NOMO-1 treated with dmso at 0.1 percent for 144 hours (cell line): ENCODE data around the gene CST11.

Experiments used
- DNase-seq: peaks from one replicate; lab custom pipeline; 2025; ENCODE audit not compliant: unreplicated experiment; lab: John Stamatoyannopoulos, UW

Gene CST11

GRCh38 chr20:23454816-23455215, 2.1 kb upstream of the CST11 start:
- no peak for DNase-seq

DNA sequence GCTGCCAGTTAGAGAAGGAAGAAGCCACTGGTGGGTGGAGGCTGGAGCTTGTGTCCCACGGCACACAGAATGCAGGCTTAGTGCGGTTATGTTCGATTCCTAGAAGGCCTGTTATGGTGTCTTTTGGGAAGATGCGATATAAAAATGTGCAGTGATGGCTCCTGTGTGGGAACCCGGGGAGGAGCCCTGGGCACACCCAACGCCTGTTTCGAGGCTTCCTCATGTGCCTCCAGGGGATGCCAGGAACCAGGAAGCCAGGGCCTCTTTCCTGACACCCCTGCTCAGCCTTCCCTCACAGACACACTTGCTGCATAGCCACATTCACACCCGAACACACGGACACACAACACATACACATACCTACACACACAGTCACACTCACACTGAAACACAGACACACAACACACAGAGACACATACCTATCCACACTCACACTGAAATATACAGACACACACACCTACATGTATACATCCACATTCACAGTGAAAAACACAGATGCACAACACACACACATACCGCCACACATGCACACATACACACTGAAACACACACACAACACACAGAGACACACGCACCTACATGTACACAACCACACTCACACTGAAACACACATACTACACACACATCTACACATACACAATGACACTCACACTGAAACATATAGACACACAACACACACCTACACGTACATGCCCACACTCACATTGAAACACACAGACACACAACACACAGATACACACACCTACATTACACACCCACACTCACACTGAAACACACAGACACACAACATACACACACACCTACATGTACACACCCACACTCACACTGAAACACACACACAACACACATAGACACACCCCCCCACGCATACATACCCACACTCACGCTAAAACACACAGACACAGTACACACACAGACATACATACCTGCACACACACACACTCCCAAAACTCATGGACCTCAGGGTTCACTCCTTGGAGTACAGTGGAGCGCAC, 1.2 kb upstream of the CST11 start:
- no peak for DNase-seq

DNA sequence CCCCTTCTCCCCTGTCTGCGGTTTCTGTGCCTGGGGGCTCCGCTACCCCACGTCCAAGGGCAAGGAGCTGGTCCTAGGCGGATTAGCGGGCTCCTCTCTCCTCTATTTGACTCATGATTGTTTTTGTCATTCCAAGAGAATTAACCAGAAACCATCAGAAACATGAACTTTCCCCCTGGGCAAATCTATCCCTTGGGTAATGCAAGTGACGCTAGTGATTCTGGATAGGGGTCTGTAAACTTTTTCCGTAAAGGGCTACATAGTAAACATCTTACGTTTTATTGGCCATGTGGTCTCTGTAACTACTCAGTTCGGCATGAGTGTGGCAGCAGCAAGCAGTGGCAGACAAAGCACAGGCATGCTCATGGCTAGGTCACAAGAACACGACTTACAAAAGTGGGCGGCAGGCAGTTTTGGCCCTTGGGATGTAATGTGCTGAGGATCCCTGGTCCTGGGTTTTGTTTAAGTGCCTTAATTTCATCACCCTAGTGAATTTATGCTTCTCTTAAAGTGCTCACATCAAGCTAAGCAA, 654 bp downstream of the CST11 start:
- DNase-seq: no peak

DNA sequence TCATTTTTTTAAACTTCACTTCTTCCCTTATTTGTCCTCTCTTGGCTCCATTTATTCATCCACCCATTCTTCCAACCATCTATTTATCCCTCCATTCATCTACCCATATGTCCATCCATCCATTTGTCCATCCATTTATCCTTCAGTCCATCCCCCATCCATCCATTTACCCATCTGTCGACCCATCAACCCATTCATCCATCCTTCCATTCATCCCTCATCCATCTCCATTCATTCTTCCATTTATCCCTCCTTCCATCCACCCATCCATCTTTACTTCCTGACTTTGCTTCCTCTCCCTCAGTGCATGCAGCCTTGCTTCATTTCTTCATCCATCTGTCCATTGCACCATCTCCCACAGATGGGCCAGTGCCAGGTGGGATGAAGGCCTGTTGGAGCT, 1.8 kb downstream of the CST11 start:
- no peak for DNase-seq

DNA sequence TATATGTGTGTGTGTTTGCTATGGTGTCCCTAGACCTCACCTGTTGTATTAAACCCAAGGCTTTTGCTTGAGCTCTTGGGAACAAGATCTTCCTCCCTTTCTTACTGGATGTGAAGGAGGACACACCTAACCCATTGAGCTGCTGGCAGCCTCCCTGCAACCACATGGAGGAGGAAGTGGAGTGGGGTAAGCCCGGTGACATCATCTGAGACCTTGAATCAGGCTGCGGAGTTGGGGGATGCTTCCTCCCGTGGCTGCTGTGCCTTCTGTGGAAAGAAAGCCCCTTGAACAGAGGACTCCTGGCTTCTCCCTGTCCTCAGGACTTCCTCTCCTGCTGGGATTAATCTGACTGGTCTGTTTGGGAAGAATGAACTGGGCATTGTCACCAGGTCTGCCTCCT, 3.3 kb downstream of the CST11 start:
- peak; percentile 26 for DNase-seq

DNA sequence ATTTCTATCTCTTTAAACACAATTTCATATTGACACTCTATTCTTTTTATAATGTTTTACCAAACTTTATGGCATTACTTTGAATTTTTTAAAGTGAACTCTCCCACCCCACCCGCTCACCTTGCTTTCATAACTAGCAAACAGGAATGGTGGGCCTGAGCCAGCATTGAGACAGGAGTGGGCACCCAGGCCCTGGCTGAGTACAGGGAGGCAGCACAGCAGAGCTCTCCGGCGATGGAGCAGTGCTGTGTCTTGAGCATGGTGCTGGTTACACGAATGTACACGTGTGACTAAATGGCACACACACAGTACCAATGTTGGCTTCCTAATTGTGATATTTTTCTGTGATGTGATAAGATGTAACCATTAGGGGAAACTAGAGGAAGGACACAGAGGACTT, 4.5 kb downstream of the CST11 start:
- no peak for DNase-seq

DNA sequence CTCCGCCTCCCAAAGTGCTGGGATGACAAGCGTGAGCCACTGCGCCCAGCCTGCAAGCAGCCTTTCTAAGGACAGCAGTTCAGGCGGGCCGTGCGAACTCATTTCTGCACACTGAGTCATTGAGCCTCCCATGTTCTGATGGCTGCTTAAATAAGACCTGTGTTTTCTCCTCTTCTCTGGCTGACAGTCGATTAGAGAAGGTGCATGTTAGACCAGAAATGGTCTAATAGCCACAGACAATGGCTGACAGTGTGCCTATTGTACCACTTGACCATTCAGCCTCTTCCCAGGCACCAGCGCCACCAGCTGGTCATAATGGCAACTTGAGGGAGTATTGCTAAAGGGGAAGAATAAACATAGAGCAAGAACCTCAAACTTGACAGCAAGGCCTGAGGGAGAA, 6.2 kb downstream of the CST11 start:
- no peak for DNase-seq

- no peak for DNase-seq
These were observed 7.0 kb downstream of the CST11 start for GRCh38 chr20:23445596-23446217.

DNA sequence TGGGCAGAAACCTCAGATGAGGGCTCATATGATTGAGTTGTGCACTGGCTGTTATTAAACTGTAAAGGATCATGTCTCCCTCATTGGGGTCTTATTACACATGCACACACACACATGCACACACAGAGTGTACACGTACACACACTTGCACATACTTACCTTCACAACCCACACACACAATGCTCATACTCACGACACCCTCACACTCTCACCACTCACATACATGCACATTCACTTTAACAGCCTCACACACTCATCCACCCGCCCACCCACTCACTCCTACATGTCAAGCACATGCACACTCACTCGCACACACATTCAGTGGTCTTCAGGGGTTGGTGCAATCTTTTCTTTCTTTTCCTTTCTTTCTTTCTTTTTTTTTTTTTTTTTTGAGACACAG, 7.8 kb downstream of the CST11 start:
- no peak for DNase-seq

GRCh38 chr20:23442436-23442835, 10.2 kb downstream of the CST11 start:
- DNase-seq: no peak

GRCh38 chr20:23441850-23442313, 10.8 kb downstream of the CST11 start:
- peak; percentile 22 for DNase-seq

DNA sequence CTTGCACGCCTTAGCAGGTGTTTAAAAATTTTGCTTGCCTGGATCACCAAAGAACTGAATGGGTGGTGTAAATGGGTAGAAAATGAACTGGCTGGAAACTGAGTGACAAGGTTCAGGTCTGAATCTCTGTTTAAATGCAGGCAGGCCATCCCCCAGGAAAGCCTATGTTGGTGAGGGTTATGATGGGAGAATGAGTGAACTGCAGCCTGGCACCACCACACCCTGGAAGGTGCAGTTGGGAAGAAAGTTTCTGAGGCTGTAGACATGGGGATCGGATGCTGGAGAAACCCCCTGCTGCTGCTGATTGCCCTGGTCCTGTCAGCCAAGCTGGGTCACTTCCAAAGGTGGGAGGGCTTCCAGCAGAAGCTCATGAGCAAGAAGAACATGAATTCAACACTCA, 12.7 kb downstream of the CST11 start:
- no peak for DNase-seq

DNA sequence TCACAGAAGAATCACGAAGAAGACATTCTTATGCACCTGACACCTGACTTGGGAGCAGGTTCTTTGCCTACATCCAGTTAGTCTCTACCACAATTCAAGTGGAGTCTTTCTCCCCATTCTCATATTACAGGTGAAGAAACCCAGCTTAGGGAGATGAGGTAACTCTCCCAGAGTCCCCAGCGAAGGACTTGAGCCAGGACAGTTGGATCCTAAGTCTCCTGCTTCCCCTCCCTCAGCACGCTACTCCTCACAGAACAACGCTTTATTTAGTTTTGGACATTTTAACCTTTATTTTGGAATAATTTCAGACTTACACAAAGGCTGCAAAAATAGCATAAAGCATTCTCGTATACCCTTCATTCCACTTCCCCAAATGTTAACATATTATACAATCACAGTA, 14.0 kb downstream of the CST11 start:
- no peak for DNase-seq

DNA sequence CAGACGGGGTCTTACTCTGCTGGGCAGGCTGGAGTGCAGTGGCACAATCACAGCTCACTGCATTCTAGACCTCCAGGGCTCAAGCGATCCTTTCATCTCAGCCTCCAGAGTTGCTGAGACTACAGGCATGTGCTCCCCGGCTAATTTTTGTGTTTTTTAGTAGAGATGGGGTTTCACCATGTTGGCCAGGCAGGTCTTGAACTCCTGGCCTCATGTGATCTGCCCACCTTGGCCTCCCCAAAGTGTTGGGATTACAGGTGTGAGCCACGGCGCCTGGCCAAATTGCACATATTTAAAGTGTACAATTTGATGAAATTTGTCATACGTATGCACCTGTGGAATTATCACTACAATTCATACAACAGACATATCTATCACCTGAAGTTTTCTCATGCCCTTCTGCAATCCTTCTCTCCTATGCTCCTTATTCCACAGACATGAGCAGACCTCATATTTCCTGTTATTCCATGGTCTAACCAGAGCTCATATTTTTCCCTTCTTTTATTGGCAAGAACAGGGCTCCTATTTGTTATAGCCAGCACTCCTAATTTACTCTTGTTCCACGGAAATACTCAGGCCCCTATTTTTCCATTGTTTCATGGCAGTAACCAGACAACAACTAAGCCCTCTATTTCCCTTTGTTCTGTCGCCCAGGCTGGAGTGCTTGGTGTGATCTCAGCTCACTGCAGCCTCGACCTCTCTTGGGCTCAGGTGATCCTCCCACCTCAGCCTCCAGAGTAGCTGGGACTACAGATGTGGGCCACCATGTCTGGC, 15.4 kb downstream of the CST11 start:
- no peak for DNase-seq

- no peak for DNase-seq
These were observed 16.0 kb downstream of the CST11 start for GRCh38 chr20:23436681-23437080.

GRCh38 chr20:23435626-23436539, 16.8 kb downstream of the CST11 start:
- no peak for DNase-seq

DNA sequence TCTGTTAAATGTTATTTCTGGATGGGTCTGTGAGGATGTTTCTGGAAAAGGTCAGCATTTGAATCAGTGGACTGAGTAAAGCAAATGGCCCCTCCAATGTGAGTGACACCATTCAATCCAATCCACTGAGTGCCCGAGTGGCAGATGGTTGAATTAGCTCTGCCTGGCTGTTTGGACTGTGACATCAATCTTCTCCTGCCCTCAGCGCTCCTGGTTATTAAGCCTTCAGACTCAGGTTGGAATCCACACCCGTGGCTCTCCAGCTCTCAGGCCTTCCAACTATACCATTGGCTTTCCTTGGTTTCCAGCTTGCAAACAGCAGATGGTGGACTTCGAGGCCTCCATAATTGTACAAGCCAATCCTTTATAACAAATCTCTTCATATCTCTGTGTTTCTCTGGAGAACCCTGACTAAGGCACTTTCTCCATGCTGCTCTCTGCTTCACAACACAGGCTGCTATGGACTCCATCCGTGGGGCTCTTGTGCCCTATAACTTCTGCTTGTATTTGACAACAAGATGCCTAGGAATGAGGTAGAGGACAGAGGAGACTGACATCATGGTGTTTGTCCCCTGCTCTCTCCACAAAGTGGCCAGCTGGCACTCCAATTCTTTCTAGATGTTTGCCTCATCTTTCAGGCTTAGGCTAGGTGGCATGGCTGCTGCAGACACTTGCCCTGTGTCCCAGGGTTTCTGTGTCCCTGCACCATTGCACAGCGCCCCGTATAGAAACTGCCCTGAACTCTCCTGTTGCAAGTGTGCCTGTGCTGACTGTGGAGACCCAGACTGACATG, 18.0 kb downstream of the CST11 start:
- DNase-seq: no peak

DNA sequence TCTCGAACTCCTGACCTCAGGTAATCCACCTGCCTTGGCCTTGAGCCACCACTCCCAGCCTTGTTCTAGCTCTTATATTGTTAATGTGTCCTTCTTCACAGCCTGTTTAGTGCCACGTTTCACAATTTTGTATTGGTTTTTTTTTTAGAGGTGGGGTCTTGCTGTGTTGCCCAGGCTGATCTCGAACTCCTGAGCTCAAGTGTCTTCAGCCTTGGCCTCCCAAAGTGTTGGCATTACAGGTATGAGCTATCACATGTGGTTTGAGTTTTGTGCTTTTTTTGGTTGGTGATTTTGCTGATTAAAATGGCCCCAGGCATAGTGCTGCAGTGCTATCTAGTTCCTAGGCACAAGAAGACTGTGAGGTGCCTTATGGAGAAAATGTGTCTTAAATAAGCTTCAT, 19.0 kb downstream of the CST11 start:
- DNase-seq: no peak

DNA sequence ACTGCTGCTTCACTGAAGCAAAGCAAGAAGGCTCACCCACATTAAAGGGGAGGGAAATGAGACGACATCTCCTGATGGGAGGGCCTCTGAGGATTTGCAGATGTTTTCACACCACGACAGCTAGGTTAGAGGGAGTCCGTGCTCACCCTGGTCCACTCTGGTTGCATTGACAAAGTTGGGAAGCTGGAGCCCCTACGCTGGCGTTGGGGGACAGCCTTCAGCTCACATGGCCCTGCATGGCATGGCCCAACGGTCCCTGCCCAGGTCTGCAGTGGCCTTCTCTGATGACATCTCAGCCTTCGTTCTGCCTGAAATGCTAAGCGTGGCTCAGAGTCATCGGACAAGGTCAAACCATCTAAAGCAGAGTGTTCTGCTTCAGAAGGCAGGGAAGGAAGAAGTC, 27.5 kb downstream of the CST11 start:
- no peak for DNase-seq
